Measurements from ENCODE around the gene SLC31A1. TPM values are rescaled to one million over a fixed set of nuclear protein-coding genes. Genes with fewer than 3 reads are reported as not detected.
"Not testable (repeated sequence)": the region's sequence is repeated elsewhere in the genome, so short reads cannot be mapped to it uniquely, and the experiment has no call there.

SLC31A1 gene
- total RNA-seq, 4 donors from 2014 or later, result 8.3 to 10.8 (median 8.9) TPM

DNA sequence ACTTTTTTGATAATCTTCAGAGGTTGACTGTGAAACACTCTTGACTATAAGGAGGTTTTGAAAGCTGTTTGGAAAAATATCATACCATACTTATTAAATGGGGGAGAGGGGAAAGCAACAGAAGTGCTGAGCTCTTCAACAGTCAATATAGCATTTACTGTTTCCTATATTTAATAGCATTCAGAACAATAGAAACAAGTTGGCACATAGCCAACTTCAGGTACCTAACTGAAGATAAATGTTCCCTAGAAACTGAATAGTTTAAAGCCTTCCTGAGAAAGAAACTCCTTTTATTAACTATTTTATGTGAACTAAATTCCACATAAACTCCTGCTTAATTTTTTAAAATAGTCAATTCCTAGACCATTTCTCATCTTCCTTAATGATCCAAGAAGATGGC, 26.3 kb downstream of the SLC31A1 start:
- Histone ChIP-seq H3K4me3 (no peak overlapping the region), H3K27me3 (no peaks in the 10 kb centered on the region), H3K4me1 (no peaks in the 10 kb centered on the region), H3K9me3 (no peaks in the 10 kb centered on the region), H3K36me3 (no peaks in the 10 kb centered on the region), H3K27ac (replicated peaks in 1 of 4) (no peak overlapping the region)
- DNase-seq (ENCODE audit: extremely low spot score), result no peak
- TF ChIP-seq POLR2AphosphoS5 (IDR thresholded peaks at IDR 0.05) (no peak), EP300 (IDR thresholded peaks at IDR 0.05) (no peak), POLR2A (IDR thresholded peaks at IDR 0.05; ENCODE audit: low read depth) (no peak)
- TF ChIP-seq, protein P1, sequence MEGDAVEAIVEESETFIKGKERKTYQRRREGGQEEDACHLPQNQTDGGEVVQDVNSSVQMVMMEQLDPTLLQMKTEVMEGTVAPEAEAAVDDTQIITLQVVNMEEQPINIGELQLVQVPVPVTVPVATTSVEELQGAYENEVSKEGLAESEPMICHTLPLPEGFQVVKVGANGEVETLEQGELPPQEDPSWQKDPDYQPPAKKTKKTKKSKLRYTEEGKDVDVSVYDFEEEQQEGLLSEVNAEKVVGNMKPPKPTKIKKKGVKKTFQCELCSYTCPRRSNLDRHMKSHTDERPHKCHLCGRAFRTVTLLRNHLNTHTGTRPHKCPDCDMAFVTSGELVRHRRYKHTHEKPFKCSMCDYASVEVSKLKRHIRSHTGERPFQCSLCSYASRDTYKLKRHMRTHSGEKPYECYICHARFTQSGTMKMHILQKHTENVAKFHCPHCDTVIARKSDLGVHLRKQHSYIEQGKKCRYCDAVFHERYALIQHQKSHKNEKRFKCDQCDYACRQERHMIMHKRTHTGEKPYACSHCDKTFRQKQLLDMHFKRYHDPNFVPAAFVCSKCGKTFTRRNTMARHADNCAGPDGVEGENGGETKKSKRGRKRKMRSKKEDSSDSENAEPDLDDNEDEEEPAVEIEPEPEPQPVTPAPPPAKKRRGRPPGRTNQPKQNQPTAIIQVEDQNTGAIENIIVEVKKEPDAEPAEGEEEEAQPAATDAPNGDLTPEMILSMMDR (IDR thresholded peaks at IDR 0.05), result no peak
- intact Hi-C loops (cut with DNase I), result no loop called here

DNA sequence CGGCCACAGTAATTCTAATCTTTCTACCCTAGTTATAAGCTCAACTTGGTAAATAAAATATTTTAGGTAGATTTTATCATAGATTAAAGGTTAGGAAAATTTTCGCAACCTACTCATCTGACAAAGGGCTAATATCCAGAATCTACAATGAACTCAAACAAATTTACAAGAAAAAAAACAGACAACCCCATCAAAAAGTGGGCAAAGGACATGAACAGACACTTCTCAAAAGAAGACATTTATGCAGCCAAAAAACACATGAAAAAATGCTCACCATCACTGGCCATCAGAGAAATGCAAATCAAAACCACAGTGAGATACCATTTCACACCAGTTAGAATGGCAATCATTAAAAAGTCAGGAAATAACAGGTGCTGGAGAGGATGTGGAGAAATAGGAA, 28.3 kb downstream of the SLC31A1 start:
- H3K27ac ChIP-seq (replicated peaks in 1 of 4); intact Hi-C loops (cut with DNase I); H3K27me3 ChIP-seq; H3K9me3 ChIP-seq; H3K4me3 ChIP-seq; H3K36me3 ChIP-seq; H3K4me1 ChIP-seq; DNase-seq (ENCODE audit: extremely low spot score): not testable (repeated sequence)
- WGBS, result 97% methylated on average over 2 of the region's 2 CpGs

DNA sequence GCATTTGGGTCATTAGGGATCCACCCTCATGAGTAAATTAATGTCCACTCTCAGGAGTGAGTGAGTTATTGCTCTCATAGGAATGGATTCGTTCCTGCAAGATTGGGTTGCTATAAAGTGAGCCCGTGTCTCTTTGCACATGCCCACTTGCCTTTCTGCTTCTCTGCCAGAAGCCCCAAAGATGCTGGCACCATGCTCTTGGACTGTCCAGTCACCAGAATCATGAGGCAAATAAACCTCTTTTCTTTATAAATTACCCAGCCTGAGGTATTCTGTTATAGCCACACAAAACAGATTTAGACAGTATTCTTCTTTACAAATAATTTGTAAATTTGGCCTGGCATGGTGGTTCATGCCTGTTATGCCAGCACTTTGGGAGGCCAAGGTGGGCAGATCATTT, 29.5 kb downstream of the SLC31A1 start:
- no peaks in the 10 kb centered on the region for H3K4me1 ChIP-seq
- no peak overlapping the region for H3K4me3 ChIP-seq
- WGBS, result 93% methylated on average over 2 of the region's 2 CpGs
- no peak overlapping the region for H3K27ac ChIP-seq (replicated peaks in 1 of 4)
- intact Hi-C loops (cut with DNase I), result no loop called here
- H3K27me3 ChIP-seq, result no peaks in the 10 kb centered on the region
- no peak for DNase-seq (ENCODE audit: extremely low spot score)
- no peak for TF ChIP-seq EP300 (IDR thresholded peaks at IDR 0.05)
- no peak for TF ChIP-seq POLR2AphosphoS5 (IDR thresholded peaks at IDR 0.05)
- TF ChIP-seq, protein P1 (IDR thresholded peaks at IDR 0.05), result no peak
- TF ChIP-seq POLR2A (IDR thresholded peaks at IDR 0.05; ENCODE audit: low read depth), result no peak
- H3K36me3 ChIP-seq, result peaks cover 0 to 9% (median 3%) of the 10 kb centered on the region in 4 donors
- no peaks in the 10 kb centered on the region for H3K9me3 ChIP-seq

DNA sequence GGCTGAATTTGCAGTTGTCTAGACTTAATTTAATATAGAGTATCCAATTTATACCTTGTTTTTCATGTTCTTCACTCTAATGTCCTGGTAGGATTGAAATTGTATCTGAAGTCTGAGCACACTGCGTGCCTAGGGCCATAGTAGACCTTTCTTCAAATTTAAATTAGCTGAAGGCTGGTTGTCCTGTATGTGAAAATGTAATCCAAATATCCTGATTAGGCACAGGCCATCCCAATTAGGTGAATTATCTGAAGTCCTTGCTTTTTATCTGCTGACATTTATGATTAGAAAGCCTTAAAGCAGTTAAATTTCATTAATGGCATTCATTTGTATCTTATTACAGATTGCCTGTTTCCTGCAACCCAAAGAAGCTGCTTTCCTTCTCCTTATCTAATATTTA, 33.6 kb downstream of the SLC31A1 start:
- no peak overlapping the region for H3K27ac ChIP-seq (replicated peaks in 1 of 4)
- H3K4me1 ChIP-seq, result no peaks in the 10 kb centered on the region
- TF ChIP-seq EP300 (IDR thresholded peaks at IDR 0.05) (no peak), POLR2AphosphoS5 (IDR thresholded peaks at IDR 0.05) (no peak), POLR2A (IDR thresholded peaks at IDR 0.05; ENCODE audit: low read depth) (no peak)
- TF ChIP-seq, protein P1 (IDR thresholded peaks at IDR 0.05), result no peak
- intact Hi-C loops (cut with DNase I), result no loop called here
- no peaks in the 10 kb centered on the region for H3K27me3 ChIP-seq
- H3K9me3 ChIP-seq, result no peaks in the 10 kb centered on the region
- H3K36me3 ChIP-seq, result peaks cover 3 to 46% (median 32%) of the 10 kb centered on the region in 4 donors
- 91% methylated on average over 1 of the region's 1 CpG for WGBS
- no peak overlapping the region for H3K4me3 ChIP-seq
- no peak for DNase-seq (ENCODE audit: extremely low spot score)

DNA sequence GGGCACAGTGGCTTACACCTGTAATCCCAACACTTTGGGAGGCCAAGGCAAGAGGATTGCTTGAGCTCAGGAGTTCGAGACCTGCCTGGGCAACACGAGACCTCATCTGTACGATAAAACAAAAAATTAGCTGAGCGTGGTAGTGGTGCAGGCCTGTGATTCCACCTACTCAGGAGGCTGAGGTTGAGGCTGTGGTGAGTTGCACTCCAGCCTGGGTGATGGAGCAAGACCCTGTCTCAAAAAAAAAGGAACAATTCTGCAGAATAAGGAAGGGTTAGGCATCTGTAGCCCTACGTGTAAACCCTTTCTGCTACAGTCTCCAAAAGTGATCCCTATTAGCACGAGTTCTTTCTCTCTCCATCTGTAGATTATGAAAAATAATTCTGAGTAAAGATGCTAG, 34.1 kb downstream of the SLC31A1 start:
- no peaks in the 10 kb centered on the region for H3K4me1 ChIP-seq
- intact Hi-C loops (cut with DNase I), result no loop called here
- H3K27me3 ChIP-seq, result no peaks in the 10 kb centered on the region
- TF ChIP-seq EP300 (IDR thresholded peaks at IDR 0.05) (no peak), POLR2A (IDR thresholded peaks at IDR 0.05; ENCODE audit: low read depth) (no peak), POLR2AphosphoS5 (IDR thresholded peaks at IDR 0.05) (no peak)
- TF ChIP-seq, protein P1 (IDR thresholded peaks at IDR 0.05), result no peak
- H3K36me3 ChIP-seq, result peaks cover 5 to 51% (median 36%) of the 10 kb centered on the region in 4 donors
- WGBS, result 77% methylated on average over 6 of the region's 6 CpGs
- H3K4me3 ChIP-seq, result no peak overlapping the region
- H3K27ac ChIP-seq (replicated peaks in 1 of 4), result no peak overlapping the region
- no peaks in the 10 kb centered on the region for H3K9me3 ChIP-seq
- DNase-seq (ENCODE audit: extremely low spot score), result no peak

All from esophagus muscularis mucosa (tissue), 4 donors.